GM12892 (cell line): ENCODE data around the gene TYW5.

Experiments used
- POLR2A ChIP-seq: IDR thresholded peaks from 2 replicates; pipeline ENCODE4 v1.6.1; 2011; ENCODE audit warnings: low read depth, low read length, control low read depth
- POLR2AphosphoS5 ChIP-seq: IDR thresholded peaks from 2 replicates; pipeline ENCODE4 v1.6.1; 2011; ENCODE audit warnings: low read depth, low read length, control low read depth

DNA sequence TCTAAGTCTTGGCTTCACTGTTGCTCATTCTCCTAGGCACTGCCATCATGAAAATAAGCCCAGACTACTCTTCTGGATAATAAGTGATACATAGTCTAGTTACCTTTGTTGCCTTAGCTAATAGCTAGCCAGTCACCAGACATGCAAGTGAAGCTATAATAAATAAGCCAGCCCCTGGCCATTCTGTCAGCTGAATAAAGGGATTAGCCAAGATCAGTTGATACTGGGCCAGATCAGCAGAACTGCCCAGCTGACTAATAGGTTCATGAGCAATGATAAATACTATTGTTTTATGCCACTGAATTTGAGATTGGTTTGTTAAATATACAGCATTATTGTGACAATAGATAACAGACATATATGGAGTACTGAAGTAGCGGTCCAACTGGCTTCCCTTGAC lies 52.2 kb downstream of the TYW5 start:
- TF ChIP-seq POLR2A (no peak), POLR2AphosphoS5 (no peak)
